ENCODE data around the gene MAST2. TPM values are rescaled to one million over a fixed set of nuclear protein-coding genes. Genes with fewer than 3 reads are reported as not detected.

MAST2 gene
- 22.0 and 42.8 TPM in 2 replicates for total RNA-seq

DNA sequence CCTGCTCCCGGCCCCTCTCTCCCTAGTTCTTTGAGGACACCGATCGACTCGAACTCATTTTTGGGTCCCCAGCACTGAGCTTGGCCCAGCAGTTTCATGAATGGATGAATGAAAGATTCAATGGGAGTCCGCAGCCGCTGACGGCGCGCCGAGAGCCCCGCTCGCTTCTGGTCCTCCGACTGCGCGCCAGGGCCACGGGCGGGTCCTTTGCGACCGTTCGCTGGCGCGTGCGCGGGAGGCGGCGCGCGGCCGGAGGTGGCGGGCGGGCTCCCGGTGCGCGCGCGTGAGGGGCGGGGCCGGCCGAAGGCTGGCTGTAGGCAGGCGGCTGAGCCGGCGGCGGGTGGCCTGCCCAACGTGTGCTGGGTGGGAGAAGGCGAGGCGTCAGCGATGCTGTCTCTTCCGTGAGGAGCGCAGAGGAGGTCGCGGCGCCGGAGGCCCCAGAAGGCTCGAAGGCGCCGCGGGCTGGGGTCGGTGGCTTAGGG is at the start of gene MAST2:
MAST2 (plus strand) TSS at position 314 of the 482 bp plus-strand sequence. CDS start 284 bp downstream, outside the sequence.

Other genes with a start within 250 kb of the MAST2 start
- gene NASP, start 219.6 kb upstream of the MAST2 start, total RNA-seq, result 27.0 and 38.8 TPM in 2 replicates
- gene CCDC17, start 179.6 kb upstream of the MAST2 start, total RNA-seq, result 0.30 and 0.78 TPM in 2 replicates
- 84.0 and 106 TPM in 2 replicates for gene GPBP1L1, start 117.1 kb upstream of the MAST2 start, total RNA-seq
- gene TMEM69, start 115.4 kb upstream of the MAST2 start, total RNA-seq, result 7.7 and 11.8 TPM in 2 replicates
- gene IPP, start 53.0 kb upstream of the MAST2 start, total RNA-seq, result 16.0 and 18.4 TPM in 2 replicates